ENCODE measurements around the gene PIP5K1A. TPM values are rescaled to one million over a fixed set of nuclear protein-coding genes. Genes with fewer than 3 reads are reported as not detected.
A peak's percentile ranks its signal among the peaks of the same experiment; 100 is the strongest.

The PIP5K1A gene
- 100 to 1,000 TPM; 102 to 144 TPM for total RNA-seq
- polyA plus RNA-seq (2013, experiment 1 of 2), result 69.4 TPM
- polyA plus RNA-seq (2013, experiment 2 of 2), result 75.4 TPM
- long read RNA-seq, experiment 1, transcript PIP5K1A-201 (15 exons, 3,767 nt), result major isoform, 5 of 36 reads
- long read RNA-seq, experiment 1, partial matches to known transcripts, result 10 of 36 reads
- long read RNA-seq, experiment 1, other reads (novel, unspliced or antisense), result 18 of 36 reads
- long read RNA-seq, experiment 2, transcript PIP5K1A-201 (15 exons, 3,767 nt), result major isoform, 110 of 218 reads
- long read RNA-seq, experiment 2, transcript PIP5K1A-204 (15 exons, 3,737 nt), result minor isoform, 38 of 218 reads
- long read RNA-seq, experiment 2, transcript PIP5K1A-202 (16 exons, 2,134 nt), result minor isoform, 8 of 218 reads
- long read RNA-seq, experiment 2, partial matches to known transcripts, result 18 of 218 reads
- long read RNA-seq, experiment 2, other reads (novel, unspliced or antisense), result 43 of 218 reads
- long read RNA-seq, experiment 3, transcript PIP5K1A-201 (15 exons, 3,767 nt), result major isoform, 82 of 177 reads
- long read RNA-seq, experiment 3, transcript PIP5K1A-204 (15 exons, 3,737 nt), result minor isoform, 48 of 177 reads
- long read RNA-seq, experiment 3, partial matches to known transcripts, result 9 of 177 reads
- long read RNA-seq, experiment 3, other reads (novel, unspliced or antisense), result 35 of 177 reads
- long read RNA-seq, experiment 4, transcript PIP5K1A-201 (15 exons, 3,767 nt), result major isoform, 6 of 33 reads
- long read RNA-seq, experiment 4, partial matches to known transcripts, result 20 of 33 reads
- long read RNA-seq, experiment 4, other reads (novel, unspliced or antisense), result 5 of 33 reads

DNA sequence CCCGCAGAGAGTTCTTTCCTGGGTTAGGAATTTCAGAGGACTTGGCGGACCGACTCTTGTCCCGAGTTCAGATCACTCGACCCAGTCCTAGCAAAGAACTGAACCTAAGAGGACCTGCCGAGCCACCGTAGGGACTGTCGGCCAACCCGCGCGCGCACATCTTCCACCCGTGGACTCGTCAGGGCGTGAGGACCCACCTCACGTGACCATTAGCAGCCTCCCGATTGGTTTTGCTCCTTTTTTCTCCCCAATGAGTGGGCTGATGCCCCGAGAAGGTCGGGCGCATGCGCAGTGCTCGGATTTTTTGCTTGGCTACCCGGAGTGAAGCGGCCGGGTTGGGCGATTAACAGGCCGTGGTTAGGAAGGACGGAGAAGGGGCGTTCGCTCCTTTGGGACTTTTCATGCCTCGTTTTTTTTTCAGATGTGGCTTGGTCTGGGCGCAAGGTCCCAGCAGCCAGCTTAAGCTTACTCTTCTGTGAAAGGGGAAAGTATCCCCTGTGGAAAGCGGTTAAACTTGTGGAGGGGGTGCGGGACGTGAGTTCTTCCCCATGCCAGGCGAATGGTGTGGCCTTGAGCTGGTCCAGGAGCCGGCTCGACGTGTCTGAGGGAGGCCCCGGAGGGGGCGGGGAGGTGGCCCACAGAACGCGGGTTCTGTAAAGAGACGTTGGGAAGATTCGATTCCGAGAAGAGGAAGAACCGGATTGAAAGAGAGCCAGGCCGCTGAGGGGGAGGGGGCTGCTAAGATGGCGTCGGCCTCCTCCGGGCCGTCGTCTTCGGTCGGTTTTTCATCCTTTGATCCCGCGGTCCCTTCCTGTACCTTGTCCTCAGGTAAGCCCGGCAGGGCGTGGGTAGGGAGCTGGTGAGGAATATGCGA lies at the start of gene PIP5K1A:
TSS of gene PIP5K1A (plus strand) at position 299 of the 874 bp plus-strand sequence. CDS start at position 744, 445 bp downstream.
- H3K27ac ChIP-seq (ENCODE audit: low read depth, low read length), result peak within 1 kb of the TSS; percentile 86
- peaks cover 8% of the 10 kb centered on the region for H3K27me3 ChIP-seq (ENCODE audit: control insufficient read depth, insufficient read depth, low read length, poor library complexity, severe bottlenecking)
- Mint-ChIP-seq H3K4me3 (peak within 1 kb of the TSS; percentile 99), H3K27me3 (ENCODE audit: insufficient read depth) (no peaks in the 10 kb centered on the region), H3K9me3 (no peaks in the 10 kb centered on the region), H3K4me1 (peaks cover 19% of the 10 kb centered on the region), H3K27ac (peak within 1 kb of the TSS; percentile 99), H3K36me3 (ENCODE audit: low read depth) (peaks cover 11% of the 10 kb centered on the region)
- peak within 1 kb of the TSS; percentile 97 for H3K9ac ChIP-seq (ENCODE audit: extremely low read depth, low read length, poor library complexity, severe bottlenecking)
- peak; percentile 99 for DNase-seq
- H3K4me1 ChIP-seq (ENCODE audit: control insufficient read depth, insufficient read depth, low read length), result no peaks in the 10 kb centered on the region
- peak within 1 kb of the TSS; percentile 93 for H3K4me3 ChIP-seq (ENCODE audit: low read length)
- WGBS, 2 experiments (ENCODE audit: insufficient coverage in 1 of 2, insufficient read length in 1 of 2), result 0 to 1% methylated on average over 44 to 60 of the region's 60 CpGs
- peaks cover 16% of the 10 kb centered on the region for H3K36me3 ChIP-seq (ENCODE audit: control insufficient read depth, insufficient read depth, low read length)
- no peaks in the 10 kb centered on the region for H3K9me3 ChIP-seq (ENCODE audit: control insufficient read depth, low read length)
- TF ChIP-seq, protein P1, sequence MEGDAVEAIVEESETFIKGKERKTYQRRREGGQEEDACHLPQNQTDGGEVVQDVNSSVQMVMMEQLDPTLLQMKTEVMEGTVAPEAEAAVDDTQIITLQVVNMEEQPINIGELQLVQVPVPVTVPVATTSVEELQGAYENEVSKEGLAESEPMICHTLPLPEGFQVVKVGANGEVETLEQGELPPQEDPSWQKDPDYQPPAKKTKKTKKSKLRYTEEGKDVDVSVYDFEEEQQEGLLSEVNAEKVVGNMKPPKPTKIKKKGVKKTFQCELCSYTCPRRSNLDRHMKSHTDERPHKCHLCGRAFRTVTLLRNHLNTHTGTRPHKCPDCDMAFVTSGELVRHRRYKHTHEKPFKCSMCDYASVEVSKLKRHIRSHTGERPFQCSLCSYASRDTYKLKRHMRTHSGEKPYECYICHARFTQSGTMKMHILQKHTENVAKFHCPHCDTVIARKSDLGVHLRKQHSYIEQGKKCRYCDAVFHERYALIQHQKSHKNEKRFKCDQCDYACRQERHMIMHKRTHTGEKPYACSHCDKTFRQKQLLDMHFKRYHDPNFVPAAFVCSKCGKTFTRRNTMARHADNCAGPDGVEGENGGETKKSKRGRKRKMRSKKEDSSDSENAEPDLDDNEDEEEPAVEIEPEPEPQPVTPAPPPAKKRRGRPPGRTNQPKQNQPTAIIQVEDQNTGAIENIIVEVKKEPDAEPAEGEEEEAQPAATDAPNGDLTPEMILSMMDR (conservative IDR thresholded peaks at IDR 0.05), result no peak

GRCh38 chr1:151156515-151156819 lies 41.9 kb upstream of the PIP5K1A start, which contains the start of gene TNFAIP8L2:
TSS of gene TNFAIP8L2 (plus strand) at chr1:151156649. CDS start at chr1:151158698, 2,049 bp downstream.
- WGBS, 2 experiments (ENCODE audit: insufficient coverage in 1 of 2, insufficient read length in 1 of 2), result 77 to 89% methylated on average over 3 to 4 of the region's 4 CpGs
- Mint-ChIP-seq H3K27ac (no peak within 1 kb of the TSS), H3K27me3 (ENCODE audit: insufficient read depth) (no peaks in the 10 kb centered on the region), H3K36me3 (ENCODE audit: low read depth) (peaks cover 26% of the 10 kb centered on the region), H3K4me3 (no peak within 1 kb of the TSS), H3K9me3 (no peaks in the 10 kb centered on the region), H3K4me1 (peaks cover 2% of the 10 kb centered on the region)
- Histone ChIP-seq H3K27ac (ENCODE audit: low read depth, low read length) (no peak within 1 kb of the TSS), H3K4me1 (ENCODE audit: control insufficient read depth, insufficient read depth, low read length) (no peaks in the 10 kb centered on the region), H3K9me3 (ENCODE audit: control insufficient read depth, low read length) (no peaks in the 10 kb centered on the region), H3K4me3 (ENCODE audit: low read length) (no peak within 1 kb of the TSS), H3K27me3 (ENCODE audit: control insufficient read depth, insufficient read depth, low read length, poor library complexity, severe bottlenecking) (no peaks in the 10 kb centered on the region), H3K9ac (ENCODE audit: extremely low read depth, low read length, poor library complexity, severe bottlenecking) (no peak within 1 kb of the TSS), H3K36me3 (ENCODE audit: control insufficient read depth, insufficient read depth, low read length) (peaks cover 38% of the 10 kb centered on the region)
- peak; percentile 63 for DNase-seq
- TF ChIP-seq, protein P1 (conservative IDR thresholded peaks at IDR 0.05), result no peak

DNA sequence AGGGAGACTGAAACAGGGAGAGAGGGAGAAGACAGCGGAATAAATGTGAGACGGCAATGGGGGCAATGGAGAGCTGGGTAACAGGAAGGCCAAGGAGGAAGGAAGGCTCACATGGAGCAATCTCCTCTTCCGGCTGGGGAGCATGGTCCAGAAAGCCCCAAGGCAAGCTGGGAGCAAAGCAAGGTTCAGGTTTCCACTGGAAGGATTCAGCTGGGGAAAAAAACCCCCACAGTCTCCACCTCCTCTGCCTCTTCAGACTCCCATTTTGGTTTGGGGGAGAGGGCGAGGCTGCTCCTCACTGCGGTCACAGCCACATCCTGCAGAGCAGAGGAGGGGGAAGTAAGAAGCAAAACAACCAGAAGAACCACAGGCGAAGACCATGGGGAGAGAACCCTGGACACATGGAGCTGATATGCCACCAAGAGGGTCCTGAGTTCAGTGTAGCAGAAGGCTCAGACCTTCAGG lies 41.3 kb upstream of the PIP5K1A start:
- H3K4me1 Mint-ChIP-seq, result peaks cover 2% of the 10 kb centered on the region
- Histone ChIP-seq H3K36me3 (ENCODE audit: control insufficient read depth, insufficient read depth, low read length) (peaks cover 45% of the 10 kb centered on the region), H3K27ac (ENCODE audit: low read depth, low read length) (no peak overlapping the region), H3K27me3 (ENCODE audit: control insufficient read depth, insufficient read depth, low read length, poor library complexity, severe bottlenecking) (no peaks in the 10 kb centered on the region), H3K9me3 (ENCODE audit: control insufficient read depth, low read length) (no peaks in the 10 kb centered on the region), H3K9ac (ENCODE audit: extremely low read depth, low read length, poor library complexity, severe bottlenecking) (no peak overlapping the region), H3K4me1 (ENCODE audit: control insufficient read depth, insufficient read depth, low read length) (no peaks in the 10 kb centered on the region), H3K4me3 (ENCODE audit: low read length) (no peak overlapping the region)
- H3K9me3 Mint-ChIP-seq, result no peaks in the 10 kb centered on the region
- 90 to 92% methylated on average over 6 of the region's 6 CpGs for WGBS, 2 experiments (ENCODE audit: insufficient coverage in 1 of 2, insufficient read length in 1 of 2)
- H3K27me3 Mint-ChIP-seq (ENCODE audit: insufficient read depth), result no peaks in the 10 kb centered on the region
- peaks cover 32% of the 10 kb centered on the region for H3K36me3 Mint-ChIP-seq (ENCODE audit: low read depth)
- no peak overlapping the region for H3K4me3 Mint-ChIP-seq
- TF ChIP-seq, protein P1 (conservative IDR thresholded peaks at IDR 0.05), result no peak
- H3K27ac Mint-ChIP-seq, result no peak overlapping the region
- DNase-seq, result no peak

Measured in endodermal cell (in vitro differentiated cells).